ENCODE results near the gene HIVEP2.

HIVEP2 gene

DNA sequence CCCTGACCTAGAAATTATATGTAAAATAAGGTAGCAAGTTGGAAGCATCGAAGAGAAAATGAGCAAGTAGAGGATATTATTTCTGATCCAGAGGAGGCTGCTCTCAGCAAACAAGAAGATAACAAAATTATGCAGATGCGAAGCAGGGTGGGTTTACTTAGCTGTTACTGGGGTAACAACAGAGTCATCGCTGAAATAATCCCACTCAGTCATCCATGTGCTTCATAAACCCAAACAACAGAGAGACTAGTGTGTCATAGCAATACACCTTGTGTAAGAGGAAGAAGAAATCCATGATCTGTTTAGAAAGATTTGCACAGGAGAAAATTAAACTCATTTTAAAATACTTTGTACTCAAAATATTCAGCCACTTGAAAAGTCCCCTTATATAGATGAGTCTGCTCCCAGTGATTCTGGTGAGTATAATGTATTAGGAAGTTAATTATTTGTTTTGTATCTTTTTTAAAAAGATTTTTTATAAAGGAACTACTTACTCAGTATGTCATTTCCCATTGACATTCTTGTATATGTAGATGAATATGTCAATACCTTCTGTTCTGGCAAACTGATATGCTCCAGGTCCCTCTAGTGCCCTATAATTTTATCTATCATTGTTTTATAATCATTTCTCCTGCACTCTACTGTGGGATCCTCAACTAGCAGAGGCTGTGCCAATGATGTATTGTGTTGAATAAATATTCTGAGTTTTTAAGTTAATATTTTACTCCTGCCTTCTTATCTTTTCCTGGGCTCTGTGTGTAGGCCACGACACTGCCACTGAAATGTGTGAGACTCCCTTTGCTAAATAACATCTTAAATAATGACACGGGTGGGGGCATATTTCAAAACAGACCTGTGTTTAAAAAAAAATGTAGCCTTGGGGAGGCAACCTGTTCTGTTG lies 8.6 kb upstream of the HIVEP2 start:
- TF ChIP-seq, protein P1, sequence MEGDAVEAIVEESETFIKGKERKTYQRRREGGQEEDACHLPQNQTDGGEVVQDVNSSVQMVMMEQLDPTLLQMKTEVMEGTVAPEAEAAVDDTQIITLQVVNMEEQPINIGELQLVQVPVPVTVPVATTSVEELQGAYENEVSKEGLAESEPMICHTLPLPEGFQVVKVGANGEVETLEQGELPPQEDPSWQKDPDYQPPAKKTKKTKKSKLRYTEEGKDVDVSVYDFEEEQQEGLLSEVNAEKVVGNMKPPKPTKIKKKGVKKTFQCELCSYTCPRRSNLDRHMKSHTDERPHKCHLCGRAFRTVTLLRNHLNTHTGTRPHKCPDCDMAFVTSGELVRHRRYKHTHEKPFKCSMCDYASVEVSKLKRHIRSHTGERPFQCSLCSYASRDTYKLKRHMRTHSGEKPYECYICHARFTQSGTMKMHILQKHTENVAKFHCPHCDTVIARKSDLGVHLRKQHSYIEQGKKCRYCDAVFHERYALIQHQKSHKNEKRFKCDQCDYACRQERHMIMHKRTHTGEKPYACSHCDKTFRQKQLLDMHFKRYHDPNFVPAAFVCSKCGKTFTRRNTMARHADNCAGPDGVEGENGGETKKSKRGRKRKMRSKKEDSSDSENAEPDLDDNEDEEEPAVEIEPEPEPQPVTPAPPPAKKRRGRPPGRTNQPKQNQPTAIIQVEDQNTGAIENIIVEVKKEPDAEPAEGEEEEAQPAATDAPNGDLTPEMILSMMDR (IDR thresholded peaks at IDR 0.05; ENCODE audit: low read length, missing control alignments): no peak
- H3K4me3 ChIP-seq (replicated peaks; ENCODE audit: low read depth, low read length): no peak overlapping the region
- DNase-seq (ENCODE audit: low read depth): no peak

DNA sequence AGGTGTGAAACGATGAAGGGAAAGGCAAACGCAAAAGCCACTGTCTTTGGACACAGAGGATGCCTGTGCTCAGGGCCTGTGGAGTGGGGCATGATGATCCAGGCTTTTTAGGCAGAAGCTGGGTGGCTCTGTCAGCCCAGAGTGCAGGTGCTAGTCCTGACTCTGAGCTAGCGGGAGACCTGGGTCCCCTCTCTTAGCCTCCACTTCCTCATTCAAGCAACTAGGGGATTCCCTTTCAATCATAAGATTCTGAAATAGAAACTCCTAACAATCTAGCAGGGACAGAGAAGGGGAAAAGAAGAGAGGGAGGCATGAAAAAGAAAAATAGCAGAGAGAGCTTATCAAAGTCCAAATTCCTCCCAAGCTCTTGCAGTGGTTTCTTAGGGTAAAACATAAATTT lies 7.6 kb upstream of the HIVEP2 start:
- no peak for DNase-seq (ENCODE audit: low read depth)
- H3K4me3 ChIP-seq (replicated peaks; ENCODE audit: low read depth, low read length): no peak overlapping the region
- TF ChIP-seq, protein P1 (IDR thresholded peaks at IDR 0.05; ENCODE audit: low read length, missing control alignments): no peak

DNA sequence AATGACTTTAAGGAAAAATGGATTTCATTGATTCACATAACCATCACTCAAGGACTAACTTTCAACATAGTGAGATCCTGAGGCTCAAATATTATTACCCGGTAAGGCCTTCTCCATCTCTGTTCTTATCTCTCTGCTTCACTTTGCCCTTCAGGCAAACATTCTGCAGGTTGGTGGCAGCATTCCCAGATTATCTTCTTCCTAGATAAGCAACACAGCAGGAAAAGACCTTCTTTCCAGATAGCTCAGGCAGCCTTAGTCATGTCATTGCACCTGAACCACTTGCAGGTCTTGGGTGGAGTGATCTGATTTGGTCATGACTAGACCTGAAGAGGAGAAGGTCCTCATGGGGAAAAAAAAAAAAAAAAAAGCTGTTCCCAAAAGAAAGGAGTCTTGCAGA lies 5.3 kb upstream of the HIVEP2 start:
- TF ChIP-seq, protein P1 (IDR thresholded peaks at IDR 0.05; ENCODE audit: low read length, missing control alignments): no peak
- no peak overlapping the region for H3K4me3 ChIP-seq (replicated peaks; ENCODE audit: low read depth, low read length)
- no peak for DNase-seq (ENCODE audit: low read depth)

DNA sequence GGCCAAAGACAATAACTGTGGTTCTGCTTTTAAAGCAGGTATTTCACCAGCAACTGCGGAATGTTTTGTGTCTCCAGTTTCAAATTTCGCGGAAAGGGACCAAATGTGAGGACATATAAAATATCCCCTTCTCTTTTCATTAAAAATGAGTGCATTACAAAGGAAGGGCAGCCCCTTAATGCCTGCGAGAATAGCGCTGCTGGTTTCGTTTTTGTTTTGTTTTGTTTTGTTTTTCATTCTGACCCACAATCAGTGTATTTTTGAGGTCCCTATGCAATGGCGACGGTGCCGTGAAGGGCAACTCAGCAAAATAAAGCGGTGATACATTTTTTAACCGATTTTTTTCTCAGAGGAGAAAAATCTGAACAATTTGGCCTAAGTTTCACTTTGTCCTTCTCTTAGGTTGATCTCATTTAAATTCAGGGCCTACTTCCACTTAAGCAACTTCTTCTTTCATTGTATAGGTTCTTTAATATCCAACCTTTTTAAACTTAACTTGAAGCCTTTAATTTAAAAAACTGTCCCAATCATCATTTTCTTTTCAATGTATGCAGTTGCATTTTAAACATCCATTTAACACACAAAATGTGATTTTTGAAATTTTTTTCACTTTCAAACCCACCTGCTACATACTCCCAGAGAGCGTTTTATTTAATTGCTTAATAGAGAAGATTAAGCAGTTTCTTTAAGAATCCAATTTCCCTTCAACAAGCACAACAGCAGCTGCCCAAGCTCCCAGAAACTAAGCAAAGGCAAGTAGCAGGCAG lies 2.9 kb upstream of the HIVEP2 start:
- no peak for DNase-seq (ENCODE audit: low read depth)
- TF ChIP-seq, protein P1 (IDR thresholded peaks at IDR 0.05; ENCODE audit: low read length, missing control alignments): no peak
- peak overlapping the region; percentile 97 for H3K4me3 ChIP-seq (replicated peaks; ENCODE audit: low read depth, low read length)

DNA sequence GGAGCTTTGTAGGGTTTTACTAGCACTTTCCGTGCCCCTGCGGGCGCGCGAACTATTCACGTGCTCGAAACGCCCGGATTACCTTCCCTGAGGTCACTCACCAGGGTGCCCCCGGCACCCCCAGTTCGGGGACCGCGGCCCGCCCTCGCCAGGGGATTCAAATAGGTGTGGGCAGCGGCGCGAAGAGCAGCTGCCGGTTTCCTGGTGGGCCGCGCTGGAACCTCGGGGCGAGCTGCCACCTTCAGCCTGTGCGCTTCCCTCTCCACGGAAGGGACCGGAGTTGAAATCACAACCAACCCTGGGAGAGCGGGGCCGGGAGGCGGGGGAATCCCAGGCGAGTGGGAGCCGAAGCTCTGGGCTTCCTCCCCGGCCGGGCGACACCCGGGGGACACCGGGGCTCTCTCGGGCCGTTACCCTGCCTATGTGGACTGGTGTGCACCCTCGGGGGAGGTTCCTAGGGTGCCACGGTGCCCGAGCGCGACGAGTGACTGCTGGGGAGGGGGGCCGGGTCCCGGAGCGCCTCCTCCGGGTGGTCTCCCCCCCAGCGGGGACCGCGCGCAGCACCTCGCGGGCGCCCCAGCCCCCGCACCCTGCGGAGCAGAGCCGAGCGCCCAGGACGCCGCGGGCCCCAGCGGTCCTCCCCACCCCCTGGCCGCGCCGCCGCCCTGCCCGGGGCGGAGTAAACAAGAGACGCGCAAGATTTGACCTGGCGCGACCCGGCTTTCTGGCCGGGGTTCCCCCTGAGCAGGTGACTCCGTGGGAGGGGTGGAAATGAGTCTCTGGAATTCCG lies 2.1 kb upstream of the HIVEP2 start:
- TF ChIP-seq, protein P1 (IDR thresholded peaks at IDR 0.05; ENCODE audit: low read length, missing control alignments): no peak
- H3K4me3 ChIP-seq (replicated peaks; ENCODE audit: low read depth, low read length): peak overlapping the region; percentile 97
- peak; percentile 79 for DNase-seq (ENCODE audit: low read depth)

DNA sequence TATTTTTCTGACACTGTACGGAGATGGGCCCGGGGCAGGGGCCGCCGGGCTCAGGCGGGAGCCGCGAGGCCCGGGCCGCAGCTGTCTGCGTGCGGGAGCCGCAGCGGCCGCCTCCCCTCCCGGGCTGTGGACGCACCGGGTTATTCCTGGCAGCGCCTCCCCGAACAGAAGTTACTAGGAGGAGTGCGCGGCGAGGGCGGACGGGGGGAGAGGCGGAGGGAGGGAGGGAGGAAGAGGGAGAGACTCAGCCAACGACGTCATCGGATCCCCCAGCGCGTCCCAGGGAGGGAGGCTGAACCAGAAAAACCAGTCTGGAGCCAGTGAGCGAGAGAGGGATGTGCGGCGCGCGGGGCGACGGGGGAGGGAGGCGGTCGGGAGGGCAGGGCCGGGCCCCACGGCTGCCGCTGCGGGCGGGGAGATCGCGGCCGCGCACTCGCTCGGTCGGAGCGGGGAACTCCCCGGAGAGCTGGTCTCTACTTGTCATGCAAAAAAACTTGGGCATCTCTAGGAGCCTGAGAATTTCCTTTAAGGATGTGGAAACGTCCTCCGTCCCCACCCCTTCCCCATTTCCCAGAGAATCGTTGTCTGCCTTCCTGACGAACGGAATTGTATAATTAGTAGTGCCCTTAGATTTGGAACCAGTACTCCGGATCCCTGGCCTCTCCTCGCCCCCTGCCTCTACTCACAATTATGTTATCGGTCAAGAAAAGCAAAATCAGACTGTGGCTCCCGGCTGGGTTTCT lies 1.4 kb upstream of the HIVEP2 start:
- peak; percentile 99 for DNase-seq (ENCODE audit: low read depth)
- H3K4me3 ChIP-seq (replicated peaks; ENCODE audit: low read depth, low read length): peak overlapping the region; percentile 97
- TF ChIP-seq, protein P1 (IDR thresholded peaks at IDR 0.05; ENCODE audit: low read length, missing control alignments): no peak
